ENCODE results near the gene PPP1R9B. TPM values are rescaled to one million over a fixed set of nuclear protein-coding genes. Genes with fewer than 3 reads are reported as not detected.
A peak's percentile ranks its signal among the peaks of the same experiment; 100 is the strongest.

The PPP1R9B gene
- total and polyA plus RNA-seq, 5 donors from 2014 or later: 0.41 to 85.4 (median 0.45) TPM

GRCh38 chr17:50118828-50119218, 31.7 kb downstream of the PPP1R9B start:
- no peaks in the 10 kb centered on the region for H3K36me3 ChIP-seq (ENCODE audit: control insufficient read depth, insufficient read depth, low read length)
- Mint-ChIP-seq H3K36me3 (no peaks in the 10 kb centered on the region), H3K27ac (no peak overlapping the region), H3K4me1 (peaks cover 0 to 12% (median 8%) of the 10 kb centered on the region in 4 donors), H3K27me3 (peaks cover 79% of the 10 kb centered on the region), H3K9me3 (peaks cover 0 to 4% (median 0%) of the 10 kb centered on the region in 7 donors), H3K4me3 (peak overlapping the region in 1 of 4 donors; percentile 31)
- peaks cover 20% of the 10 kb centered on the region for H3K27me3 ChIP-seq (ENCODE audit: control insufficient read depth, insufficient read depth, low read length)
- DNase-seq (no peak), ATAC-seq (ENCODE audit: low read depth in 2 of 2) (no peak)
- H3K4me3 ChIP-seq (ENCODE audit: low read depth, low read length): no peak overlapping the region
- H3K27ac ChIP-seq (ENCODE audit: insufficient read depth, low read length, poor library complexity, severe bottlenecking): no peak overlapping the region
- no peaks in the 10 kb centered on the region for H3K9me3 ChIP-seq (ENCODE audit: control insufficient read depth in 2 of 2, low read length in 2 of 2)
- peaks cover 7% of the 10 kb centered on the region for H3K4me1 ChIP-seq (ENCODE audit: control insufficient read depth, insufficient read depth, low read length, poor library complexity, severe bottlenecking)

- DNase-seq (no peak), ATAC-seq (ENCODE audit: low read depth in 2 of 2) (no peak)
- H3K9me3 ChIP-seq (ENCODE audit: control insufficient read depth in 2 of 2, low read length in 2 of 2): no peaks in the 10 kb centered on the region
- H3K36me3 Mint-ChIP-seq: no peaks in the 10 kb centered on the region
- H3K4me3 Mint-ChIP-seq: no peak overlapping the region
- H3K4me3 ChIP-seq (ENCODE audit: low read depth, low read length): no peak overlapping the region
- peak overlapping the region in 1 of 3 donors; percentile 5 for H3K27ac Mint-ChIP-seq
- H3K27me3 ChIP-seq (ENCODE audit: control insufficient read depth, insufficient read depth, low read length): peaks cover 20% of the 10 kb centered on the region
- no peak overlapping the region for H3K27ac ChIP-seq (ENCODE audit: insufficient read depth, low read length, poor library complexity, severe bottlenecking)
- H3K36me3 ChIP-seq (ENCODE audit: control insufficient read depth, insufficient read depth, low read length): no peaks in the 10 kb centered on the region
- peaks cover 79% of the 10 kb centered on the region for H3K27me3 Mint-ChIP-seq
- peaks cover 0 to 12% (median 8%) of the 10 kb centered on the region in 4 donors for H3K4me1 Mint-ChIP-seq
- peaks cover 0 to 4% (median 0%) of the 10 kb centered on the region in 7 donors for H3K9me3 Mint-ChIP-seq
- peaks cover 7% of the 10 kb centered on the region for H3K4me1 ChIP-seq (ENCODE audit: control insufficient read depth, insufficient read depth, low read length, poor library complexity, severe bottlenecking)
Measured at GRCh38 chr17:50118076-50118827, 32.2 kb downstream of the PPP1R9B start.

GRCh38 chr17:50117202-50118051, 33.0 kb downstream of the PPP1R9B start:
- Mint-ChIP-seq H3K4me1 (peaks cover 0 to 12% (median 8%) of the 10 kb centered on the region in 4 donors), H3K27me3 (peaks cover 71% of the 10 kb centered on the region), H3K36me3 (no peaks in the 10 kb centered on the region), H3K9me3 (peaks cover 0 to 4% (median 0%) of the 10 kb centered on the region in 7 donors), H3K4me3 (peak overlapping the region in 1 of 4 donors; percentile 52), H3K27ac (no peak overlapping the region)
- Histone ChIP-seq H3K36me3 (ENCODE audit: control insufficient read depth, insufficient read depth, low read length) (no peaks in the 10 kb centered on the region), H3K27ac (ENCODE audit: insufficient read depth, low read length, poor library complexity, severe bottlenecking) (no peak overlapping the region), H3K27me3 (ENCODE audit: control insufficient read depth, insufficient read depth, low read length) (peaks cover 20% of the 10 kb centered on the region), H3K4me3 (ENCODE audit: low read depth, low read length) (no peak overlapping the region), H3K9me3 (ENCODE audit: control insufficient read depth in 2 of 2, low read length in 2 of 2) (no peaks in the 10 kb centered on the region), H3K4me1 (ENCODE audit: control insufficient read depth, insufficient read depth, low read length, poor library complexity, severe bottlenecking) (peaks cover 7% of the 10 kb centered on the region)
- DNase-seq (peak; percentile 21 to 71 (median 50)), ATAC-seq (ENCODE audit: low read depth in 2 of 2) (peak; percentile 88)

DNA sequence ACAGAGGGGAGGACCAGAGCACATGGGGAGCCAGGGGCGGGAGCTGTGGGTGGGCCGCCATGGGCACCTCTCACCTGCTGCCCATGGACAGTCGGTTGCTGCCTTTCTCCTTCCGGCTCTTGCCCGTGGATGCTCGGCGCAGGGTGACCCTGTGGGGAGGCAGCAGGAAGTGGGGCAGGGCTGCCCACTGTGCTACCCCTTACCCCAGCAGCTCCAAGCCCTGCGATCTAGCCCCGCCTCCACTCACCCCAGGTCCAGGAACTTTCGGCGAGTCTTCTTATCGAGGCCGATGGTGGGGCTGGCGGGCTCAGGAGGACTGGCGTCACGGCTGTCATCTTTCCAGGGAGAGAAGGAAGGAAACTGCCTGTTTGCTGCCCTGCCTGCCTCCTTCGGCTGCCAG, 34.7 kb downstream of the PPP1R9B start:
- H3K4me1 Mint-ChIP-seq: peaks cover 0 to 12% (median 8%) of the 10 kb centered on the region in 4 donors
- no peak overlapping the region for H3K27ac Mint-ChIP-seq
- Histone ChIP-seq H3K27ac (ENCODE audit: insufficient read depth, low read length, poor library complexity, severe bottlenecking) (no peak overlapping the region), H3K4me1 (ENCODE audit: control insufficient read depth, insufficient read depth, low read length, poor library complexity, severe bottlenecking) (peaks cover 7% of the 10 kb centered on the region), H3K27me3 (ENCODE audit: control insufficient read depth, insufficient read depth, low read length) (peaks cover 20% of the 10 kb centered on the region), H3K36me3 (ENCODE audit: control insufficient read depth, insufficient read depth, low read length) (no peaks in the 10 kb centered on the region), H3K4me3 (ENCODE audit: low read depth, low read length) (no peak overlapping the region), H3K9me3 (ENCODE audit: control insufficient read depth in 2 of 2, low read length in 2 of 2) (no peaks in the 10 kb centered on the region)
- peaks cover 0 to 4% (median 0%) of the 10 kb centered on the region in 7 donors for H3K9me3 Mint-ChIP-seq
- H3K36me3 Mint-ChIP-seq: no peaks in the 10 kb centered on the region
- H3K4me3 Mint-ChIP-seq: no peak overlapping the region
- H3K27me3 Mint-ChIP-seq: peaks cover 57% of the 10 kb centered on the region
- DNase-seq: no peak
- ATAC-seq (ENCODE audit: low read depth in 2 of 2): no peak

- peak in 2 of 3 donors; percentile 26 to 75 for DNase-seq
- H3K4me3 Mint-ChIP-seq: no peak overlapping the region
- ATAC-seq (ENCODE audit: low read depth in 2 of 2): peak in 1 of 2 donors; percentile 30
Measured at GRCh38 chr17:50114849-50115357, 35.6 kb downstream of the PPP1R9B start.

GRCh38 chr17:50114401-50114800, 36.1 kb downstream of the PPP1R9B start:
- Mint-ChIP-seq H3K36me3 (peaks cover 1% of the 10 kb centered on the region), H3K9me3 (peaks cover 0 to 2% (median 0%) of the 10 kb centered on the region in 7 donors), H3K27me3 (peaks cover 44% of the 10 kb centered on the region), H3K4me3 (no peak overlapping the region), H3K4me1 (peaks cover 0 to 12% (median 8%) of the 10 kb centered on the region in 4 donors), H3K27ac (no peak overlapping the region)
- Histone ChIP-seq H3K27me3 (ENCODE audit: control insufficient read depth, insufficient read depth, low read length) (peaks cover 13% of the 10 kb centered on the region), H3K4me1 (ENCODE audit: control insufficient read depth, insufficient read depth, low read length, poor library complexity, severe bottlenecking) (peaks cover 7% of the 10 kb centered on the region), H3K9me3 (ENCODE audit: control insufficient read depth in 2 of 2, low read length in 2 of 2) (no peaks in the 10 kb centered on the region), H3K4me3 (ENCODE audit: low read depth, low read length) (no peak overlapping the region), H3K36me3 (ENCODE audit: control insufficient read depth, insufficient read depth, low read length) (peaks cover 3% of the 10 kb centered on the region), H3K27ac (ENCODE audit: insufficient read depth, low read length, poor library complexity, severe bottlenecking) (no peak overlapping the region)
- ATAC-seq (ENCODE audit: low read depth in 2 of 2) (no peak), DNase-seq (no peak)

More at GRCh38 chr17:50114849-50115357, 35.6 kb downstream of the PPP1R9B start:
- H3K36me3 Mint-ChIP-seq: no peaks in the 10 kb centered on the region
- Histone ChIP-seq H3K36me3 (ENCODE audit: control insufficient read depth, insufficient read depth, low read length) (no peaks in the 10 kb centered on the region), H3K9me3 (ENCODE audit: control insufficient read depth in 2 of 2, low read length in 2 of 2) (no peaks in the 10 kb centered on the region), H3K4me1 (ENCODE audit: control insufficient read depth, insufficient read depth, low read length, poor library complexity, severe bottlenecking) (peaks cover 7% of the 10 kb centered on the region), H3K27ac (ENCODE audit: insufficient read depth, low read length, poor library complexity, severe bottlenecking) (no peak overlapping the region), H3K4me3 (ENCODE audit: low read depth, low read length) (no peak overlapping the region), H3K27me3 (ENCODE audit: control insufficient read depth, insufficient read depth, low read length) (peaks cover 16% of the 10 kb centered on the region)
- H3K9me3 Mint-ChIP-seq: peaks cover 0 to 2% (median 0%) of the 10 kb centered on the region in 7 donors
- H3K27ac Mint-ChIP-seq: peak overlapping the region in 1 of 3 donors; percentile 43
- H3K27me3 Mint-ChIP-seq: peaks cover 49% of the 10 kb centered on the region
- H3K4me1 Mint-ChIP-seq: peaks cover 0 to 12% (median 8%) of the 10 kb centered on the region in 4 donors

- peaks cover 7% of the 10 kb centered on the region for H3K36me3 Mint-ChIP-seq
- H3K9me3 ChIP-seq (ENCODE audit: control insufficient read depth in 2 of 2, low read length in 2 of 2): no peaks in the 10 kb centered on the region
- H3K4me1 ChIP-seq (ENCODE audit: control insufficient read depth, insufficient read depth, low read length, poor library complexity, severe bottlenecking): peaks cover 7% of the 10 kb centered on the region
- H3K9me3 Mint-ChIP-seq: peaks cover 0 to 2% (median 0%) of the 10 kb centered on the region in 7 donors
- no peak overlapping the region for H3K27ac Mint-ChIP-seq
- no peak for DNase-seq
- no peak for ATAC-seq (ENCODE audit: low read depth in 2 of 2)
- peaks cover 39% of the 10 kb centered on the region for H3K27me3 Mint-ChIP-seq
- peaks cover 0 to 12% (median 8%) of the 10 kb centered on the region in 4 donors for H3K4me1 Mint-ChIP-seq
- H3K27ac ChIP-seq (ENCODE audit: insufficient read depth, low read length, poor library complexity, severe bottlenecking): no peak overlapping the region
- peaks cover 7% of the 10 kb centered on the region for H3K27me3 ChIP-seq (ENCODE audit: control insufficient read depth, insufficient read depth, low read length)
- H3K36me3 ChIP-seq (ENCODE audit: control insufficient read depth, insufficient read depth, low read length): peaks cover 8% of the 10 kb centered on the region
- H3K4me3 Mint-ChIP-seq: no peak overlapping the region
- no peak overlapping the region for H3K4me3 ChIP-seq (ENCODE audit: low read depth, low read length)
Measured at GRCh38 chr17:50113624-50114320, 36.7 kb downstream of the PPP1R9B start.
